COLO668 (cell line): ENCODE measurements around the gene ODF2L.

Source experiments
- DNase-seq: peaks from one replicate; lab custom pipeline; 2025; ENCODE audit not compliant: unreplicated experiment; lab: John Stamatoyannopoulos, UW

The ODF2L gene

DNA sequence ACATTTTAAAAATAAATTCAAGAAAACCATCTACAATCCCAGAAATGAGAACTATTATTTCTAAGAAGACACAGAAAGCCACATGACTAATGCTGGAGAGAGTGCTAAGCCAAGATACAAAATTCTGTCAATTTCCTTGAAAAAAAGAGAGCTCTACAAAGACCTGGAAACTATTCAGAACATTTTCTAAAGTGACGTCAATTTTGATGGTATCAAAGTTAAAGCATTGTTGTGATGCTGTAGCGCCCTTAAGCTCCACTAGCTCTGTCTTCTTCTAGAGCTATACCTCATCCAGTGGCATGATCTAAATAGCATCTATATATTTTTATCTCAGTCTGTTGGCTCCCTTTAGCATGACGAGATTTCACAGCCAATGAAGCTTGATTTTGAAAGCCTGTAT lies 73.9 kb downstream of the ODF2L start:
- DNase-seq = no peak

DNA sequence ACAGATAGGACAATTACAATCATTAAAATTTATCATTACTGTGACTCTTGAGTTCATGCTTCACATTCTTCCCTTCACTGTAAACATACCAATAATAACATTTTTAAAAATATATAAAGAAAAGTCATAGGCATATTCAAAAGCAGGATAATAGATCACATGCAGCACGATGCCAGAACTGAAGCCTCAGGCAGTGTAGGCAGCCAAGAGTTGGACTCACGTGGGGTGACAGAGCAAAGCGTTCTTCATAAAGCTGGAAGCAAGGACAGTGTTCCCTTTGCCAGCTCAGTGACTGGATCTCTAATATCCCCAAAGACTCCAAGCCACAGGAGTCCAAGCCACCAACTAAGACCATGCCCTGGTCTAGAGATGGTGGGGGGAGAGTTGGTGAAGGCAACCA lies 77.7 kb downstream of the ODF2L start:
- no peak for DNase-seq

GRCh38 chr1:86317926-86318325 lies 78.2 kb downstream of the ODF2L start:
- no peak for DNase-seq

DNA sequence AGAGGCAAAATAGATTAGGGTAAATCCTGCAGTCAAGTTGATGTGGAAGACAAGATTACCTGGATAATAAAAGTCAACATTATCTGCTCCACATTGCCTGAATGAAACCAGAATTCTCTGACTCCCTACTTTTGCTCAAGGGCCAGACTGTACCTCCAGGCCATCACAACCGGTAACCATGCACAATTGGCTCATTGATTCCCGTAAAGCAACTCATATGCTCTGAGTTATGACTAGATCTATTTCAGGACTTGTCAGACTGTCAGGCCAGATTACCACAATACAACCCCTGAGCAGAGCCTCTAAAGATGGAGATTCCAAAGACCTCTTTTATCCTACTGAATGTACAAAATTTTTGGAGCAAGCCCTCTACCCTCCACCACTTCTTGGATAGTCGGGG lies 90.4 kb downstream of the ODF2L start:
- DNase-seq = no peak

GRCh38 chr1:86303041-86303690 lies 93.0 kb downstream of the ODF2L start:
- no peak for DNase-seq
